K562 (cell line): Measurements from ENCODE around the gene CHCT1. TPM values are rescaled to one million over a fixed set of nuclear protein-coding genes. Genes with fewer than 3 reads are reported as not detected.

Experiments used
- ARID1B ChIP-seq: fragments of 450-650 bp; IDR thresholded peaks from 2 replicates; pipeline ENCODE4 v1.6.1; 2016; ENCODE audit warnings: antibody characterized with exemption, mild to moderate bottlenecking, inconsistent platforms
- ATF1 ChIP-seq, 2 experiments: fragments of 450-650 bp in 1 of 2; IDR thresholded peaks; 2 replicates each; pipeline ENCODE4 v1.6.1; 2016; ENCODE audit warnings: missing compliant biosample characterization in 1 of 2, missing genetic modification characterization in 1 of 2
- CBX1 ChIP-seq: sonication (generic); IDR thresholded peaks from 2 replicates; pipeline ENCODE4 v1.6.1; 2016; ENCODE audit warnings: antibody characterized with exemption, low read depth, mild to moderate bottlenecking
- DMBX1 ChIP-seq: fragments of 250-450 bp; sonication (Bioruptor Pico); IDR thresholded peaks from 2 replicates; pipeline ENCODE4 v1.8.0; 2022; ENCODE audit warnings: inconsistent platforms, mild to moderate bottlenecking, moderate library complexity, borderline replicate concordance
- GATA2 ChIP-seq: sonication (generic); formaldehyde crosslinking; IDR thresholded peaks from 2 replicates; pipeline ENCODE4 v1.4.0; 2020; ENCODE audit warnings: mild to moderate bottlenecking, missing genetic modification reagents
- MEIS2 ChIP-seq: fragments of 450-650 bp; IDR thresholded peaks from 2 replicates; pipeline ENCODE4 v1.6.1; 2014; ENCODE audit warnings: mild to moderate bottlenecking; ENCODE audit not compliant: partially characterized antibody
- NR2F6 ChIP-seq: fragments of 450-650 bp; formaldehyde crosslinking; IDR thresholded peaks from 2 replicates; pipeline ENCODE4 v1.4.0; 2020; ENCODE audit warnings: mild to moderate bottlenecking
- SIN3B ChIP-seq: fragments of 450-650 bp; IDR thresholded peaks from 2 replicates; pipeline ENCODE4 v1.6.1; 2017; ENCODE audit warnings: low read depth, mild to moderate bottlenecking, moderate library complexity
- SMARCA4 ChIP-seq: fragments of 450-650 bp; IDR thresholded peaks from 2 replicates; pipeline ENCODE4 v1.6.1; 2016
- SRSF7 ChIP-seq: fragments of 200-400 bp; formaldehyde crosslinking; optimal IDR thresholded peaks from 2 replicates; pipeline ENCODE3; 2017; ENCODE audit warnings: mild to moderate bottlenecking, low read depth, low read length
- SUPT5H ChIP-seq: fragments of 450-650 bp; IDR thresholded peaks from 2 replicates; pipeline ENCODE4 v1.6.1; 2016
- TAF7 ChIP-seq: fragments of 450-650 bp; IDR thresholded peaks from 2 replicates; pipeline ENCODE4 v1.6.1; 2016; ENCODE audit warnings: missing genetic modification characterization, missing compliant biosample characterization
- ZNF224 ChIP-seq: sonication (generic); formaldehyde crosslinking; IDR thresholded peaks from 2 replicates; pipeline ENCODE4 v1.8.0; 2022; ENCODE audit warnings: mild to moderate bottlenecking, missing genetic modification reagents
- ZNF561 ChIP-seq: fragments of 450-650 bp; formaldehyde crosslinking; conservative IDR thresholded peaks from 2 replicates; pipeline ENCODE4 v1.4.0; 2020; ENCODE audit warnings: mild to moderate bottlenecking, moderate library complexity
- polyA plus RNA-seq, 8 experiments: library from polyadenylated mRNA; depleted of rRNA in 4 of 8; stranded (reverse) in 5 of 8; unstranded in 3 of 8; fragments of >200 nt; fragmentation: Nextera tagmentation in 2 of 8; fragmentation: Illumina TruSeq in 1 of 8; extraction: Ambion mirVana in 2 of 8; extraction: Trizol in 1 of 8; gene quantifications; 2 replicates each; pipeline versions ENCODE4 v1.2.1 to v1.2.3, GENCODE V29; 2011 to 2014; ENCODE audit warnings: inconsistent platforms in 1 of 8, missing spikeins in 1 of 8
- total RNA-seq, 7 experiments: library from RNA; depleted of rRNA in 6 of 7; stranded (reverse); fragments of >200 nt in 6 of 7; fragmentation: Illumina TruSeq in 2 of 7; extraction: Trizol in 2 of 7; gene quantifications; 2 replicates each; pipeline versions ENCODE4 v1.2.1 to v1.2.3, GENCODE V29; 2011 to 2021; ENCODE audit warnings: low replicate concordance in 1 of 7
- TF ChIP-seq, protein P1 (sequence below): sonication (generic); formaldehyde crosslinking; IDR thresholded peaks from 2 replicates; pipeline ENCODE4 v1.8.0; 2023; ENCODE audit warnings: mild to moderate bottlenecking, missing genetic modification reagents
- TF ChIP-seq, protein P2 (sequence below): sonication (generic); formaldehyde crosslinking; IDR thresholded peaks from 2 replicates; pipeline ENCODE4 v1.8.1; 2022; ENCODE audit warnings: missing genetic modification reagents
- TF ChIP-seq, protein P3 (sequence below): sonication (generic); formaldehyde crosslinking; IDR thresholded peaks from 2 replicates; pipeline ENCODE4 v1.8.1; 2023; ENCODE audit warnings: mild to moderate bottlenecking, missing genetic modification reagents, moderate library complexity

The CHCT1 gene
- total and polyA plus RNA-seq, 9 of the 15 experiments (the other 6 are each of a cell fraction or from before 2014, with no cell fraction given) = not detected

DNA sequence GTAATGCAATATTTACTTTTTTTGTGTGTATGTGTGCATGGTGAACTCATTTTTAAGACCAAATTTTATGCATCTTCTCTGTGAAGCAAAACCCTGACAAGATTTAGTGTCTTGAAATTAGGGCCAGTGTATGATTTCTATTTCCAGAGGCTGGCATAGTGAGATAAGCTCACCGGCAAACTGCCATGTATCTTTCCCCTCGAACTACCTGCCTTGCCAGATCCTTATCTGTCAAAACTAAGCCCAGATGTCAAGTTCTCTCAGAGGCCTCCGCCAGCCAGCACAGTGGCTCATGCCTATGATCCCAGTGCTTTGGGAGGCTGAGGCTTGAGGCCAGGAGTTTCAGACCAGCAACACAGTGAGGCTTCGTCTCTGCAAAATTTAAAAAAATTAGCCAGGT is 40.3 kb upstream of the CHCT1 start (continued):
- TF ChIP-seq, protein P1, sequence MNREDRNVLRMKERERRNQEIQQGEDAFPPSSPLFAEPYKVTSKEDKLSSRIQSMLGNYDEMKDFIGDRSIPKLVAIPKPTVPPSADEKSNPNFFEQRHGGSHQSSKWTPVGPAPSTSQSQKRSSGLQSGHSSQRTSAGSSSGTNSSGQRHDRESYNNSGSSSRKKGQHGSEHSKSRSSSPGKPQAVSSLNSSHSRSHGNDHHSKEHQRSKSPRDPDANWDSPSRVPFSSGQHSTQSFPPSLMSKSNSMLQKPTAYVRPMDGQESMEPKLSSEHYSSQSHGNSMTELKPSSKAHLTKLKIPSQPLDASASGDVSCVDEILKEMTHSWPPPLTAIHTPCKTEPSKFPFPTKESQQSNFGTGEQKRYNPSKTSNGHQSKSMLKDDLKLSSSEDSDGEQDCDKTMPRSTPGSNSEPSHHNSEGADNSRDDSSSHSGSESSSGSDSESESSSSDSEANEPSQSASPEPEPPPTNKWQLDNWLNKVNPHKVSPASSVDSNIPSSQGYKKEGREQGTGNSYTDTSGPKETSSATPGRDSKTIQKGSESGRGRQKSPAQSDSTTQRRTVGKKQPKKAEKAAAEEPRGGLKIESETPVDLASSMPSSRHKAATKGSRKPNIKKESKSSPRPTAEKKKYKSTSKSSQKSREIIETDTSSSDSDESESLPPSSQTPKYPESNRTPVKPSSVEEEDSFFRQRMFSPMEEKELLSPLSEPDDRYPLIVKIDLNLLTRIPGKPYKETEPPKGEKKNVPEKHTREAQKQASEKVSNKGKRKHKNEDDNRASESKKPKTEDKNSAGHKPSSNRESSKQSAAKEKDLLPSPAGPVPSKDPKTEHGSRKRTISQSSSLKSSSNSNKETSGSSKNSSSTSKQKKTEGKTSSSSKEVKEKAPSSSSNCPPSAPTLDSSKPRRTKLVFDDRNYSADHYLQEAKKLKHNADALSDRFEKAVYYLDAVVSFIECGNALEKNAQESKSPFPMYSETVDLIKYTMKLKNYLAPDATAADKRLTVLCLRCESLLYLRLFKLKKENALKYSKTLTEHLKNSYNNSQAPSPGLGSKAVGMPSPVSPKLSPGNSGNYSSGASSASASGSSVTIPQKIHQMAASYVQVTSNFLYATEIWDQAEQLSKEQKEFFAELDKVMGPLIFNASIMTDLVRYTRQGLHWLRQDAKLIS (CRISPR knock-in tag) = no peak
- TF ChIP-seq, protein P2, sequence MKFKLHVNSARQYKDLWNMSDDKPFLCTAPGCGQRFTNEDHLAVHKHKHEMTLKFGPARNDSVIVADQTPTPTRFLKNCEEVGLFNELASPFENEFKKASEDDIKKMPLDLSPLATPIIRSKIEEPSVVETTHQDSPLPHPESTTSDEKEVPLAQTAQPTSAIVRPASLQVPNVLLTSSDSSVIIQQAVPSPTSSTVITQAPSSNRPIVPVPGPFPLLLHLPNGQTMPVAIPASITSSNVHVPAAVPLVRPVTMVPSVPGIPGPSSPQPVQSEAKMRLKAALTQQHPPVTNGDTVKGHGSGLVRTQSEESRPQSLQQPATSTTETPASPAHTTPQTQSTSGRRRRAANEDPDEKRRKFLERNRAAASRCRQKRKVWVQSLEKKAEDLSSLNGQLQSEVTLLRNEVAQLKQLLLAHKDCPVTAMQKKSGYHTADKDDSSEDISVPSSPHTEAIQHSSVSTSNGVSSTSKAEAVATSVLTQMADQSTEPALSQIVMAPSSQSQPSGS = no peak
- TF ChIP-seq, protein P3, sequence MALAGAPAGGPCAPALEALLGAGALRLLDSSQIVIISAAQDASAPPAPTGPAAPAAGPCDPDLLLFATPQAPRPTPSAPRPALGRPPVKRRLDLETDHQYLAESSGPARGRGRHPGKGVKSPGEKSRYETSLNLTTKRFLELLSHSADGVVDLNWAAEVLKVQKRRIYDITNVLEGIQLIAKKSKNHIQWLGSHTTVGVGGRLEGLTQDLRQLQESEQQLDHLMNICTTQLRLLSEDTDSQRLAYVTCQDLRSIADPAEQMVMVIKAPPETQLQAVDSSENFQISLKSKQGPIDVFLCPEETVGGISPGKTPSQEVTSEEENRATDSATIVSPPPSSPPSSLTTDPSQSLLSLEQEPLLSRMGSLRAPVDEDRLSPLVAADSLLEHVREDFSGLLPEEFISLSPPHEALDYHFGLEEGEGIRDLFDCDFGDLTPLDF = no peak
- TF ChIP-seq SMARCA4 = peak; percentile 34; the same call in 1 of the 2 replicates
- TF ChIP-seq MEIS2 = peak; percentile 84
- no peak for TF ChIP-seq ZNF224 (CRISPR knock-in tag)
- no peak for TF ChIP-seq CBX1
- no peak for TF ChIP-seq SRSF7
- TF ChIP-seq ARID1B = peak; percentile 67
- no peak for TF ChIP-seq SIN3B
- no peak for TF ChIP-seq TAF7 (tag)
- no peak for TF ChIP-seq NR2F6
- TF ChIP-seq ZNF561 (CRISPR knock-in tag) = no peak
- no peak for TF ChIP-seq ATF1 (CRISPR knock-in tag; IDR thresholded peaks at IDR 0.05)
- no peak for TF ChIP-seq ATF1 (tag; IDR thresholded peaks at IDR 0.05)
- TF ChIP-seq SUPT5H = no peak
- TF ChIP-seq GATA2 (CRISPR knock-in tag) = peak; percentile 59
- TF ChIP-seq DMBX1 (CRISPR knock-in tag) = no peak
